Measurements from ENCODE around the gene ATP5ME.

The ATP5ME gene

GRCh38 chr4:717601-718320, 43.7 kb upstream of the ATP5ME start:
- TF ChIP-seq CTCF (IDR thresholded peaks at IDR 0.05; ENCODE audit: insufficient read depth, low read length) (no peak), SPI1 (IDR thresholded peaks at IDR 0.05; ENCODE audit: borderline replicate concordance, low read depth) (no peak), POLR2AphosphoS5 (IDR thresholded peaks at IDR 0.05; ENCODE audit: low read depth) (no peak), GABPA (IDR thresholded peaks at IDR 0.05; ENCODE audit: low read depth) (no peak), REST (IDR thresholded peaks at IDR 0.05; ENCODE audit: insufficient replicate concordance, low read depth) (no peak)
- no peak overlapping the region for H3K27ac ChIP-seq (replicated peaks)

DNA sequence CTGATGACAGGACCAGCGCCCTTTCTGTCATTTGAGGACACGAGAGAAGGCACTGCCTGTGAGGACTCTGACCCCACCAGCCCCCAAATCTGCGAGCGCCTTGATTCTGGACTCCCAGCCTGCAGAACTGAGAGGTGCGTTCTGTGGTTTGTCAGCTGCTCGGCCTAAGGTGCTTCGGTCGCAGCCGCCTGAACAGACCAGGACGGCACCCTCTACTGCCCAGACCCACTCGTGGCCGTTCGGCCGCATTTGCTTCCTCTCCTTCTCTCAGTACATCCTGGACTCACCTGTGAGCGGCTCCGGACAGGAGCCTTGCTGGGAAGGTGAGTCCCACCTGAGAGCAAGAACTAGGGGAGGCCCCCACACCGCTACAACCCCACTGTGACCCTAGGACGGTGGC, 40.0 kb upstream of the ATP5ME start:
- Histone ChIP-seq H3K27me3 (ENCODE audit: insufficient read depth, poor library complexity, severe bottlenecking) (no peaks in the 10 kb centered on the region), H3K4me3 (replicated peaks; ENCODE audit: insufficient read depth, low read length) (no peak overlapping the region), H3K27ac (replicated peaks) (no peak overlapping the region)
- DNase-seq (ENCODE audit: low read depth in 1 of 2, low spot score in 1 of 2) = no peak
- TF ChIP-seq CTCF (IDR thresholded peaks at IDR 0.05; ENCODE audit: insufficient read depth, low read length) (no peak), REST (IDR thresholded peaks at IDR 0.05; ENCODE audit: insufficient replicate concordance, low read depth) (no peak), SPI1 (IDR thresholded peaks at IDR 0.05; ENCODE audit: borderline replicate concordance, low read depth) (no peak), GABPA (IDR thresholded peaks at IDR 0.05; ENCODE audit: low read depth) (no peak), POLR2AphosphoS5 (IDR thresholded peaks at IDR 0.05; ENCODE audit: low read depth) (no peak)

More at GRCh38 chr4:717601-718320, 43.7 kb upstream of the ATP5ME start:
- Histone ChIP-seq H3K4me3 (replicated peaks; ENCODE audit: insufficient read depth, low read length) (no peak overlapping the region), H3K27me3 (ENCODE audit: insufficient read depth, poor library complexity, severe bottlenecking) (no peaks in the 10 kb centered on the region)
- no peak for DNase-seq (ENCODE audit: low read depth in 1 of 2, low spot score in 1 of 2)

GRCh38 chr4:712916-713632, 39.0 kb upstream of the ATP5ME start:
- no peaks in the 10 kb centered on the region for H3K27me3 ChIP-seq (ENCODE audit: insufficient read depth, poor library complexity, severe bottlenecking)
- H3K4me3 ChIP-seq (replicated peaks; ENCODE audit: insufficient read depth, low read length) = no peak overlapping the region
- no peak for TF ChIP-seq SPI1 (IDR thresholded peaks at IDR 0.05; ENCODE audit: borderline replicate concordance, low read depth)
- TF ChIP-seq POLR2AphosphoS5 (IDR thresholded peaks at IDR 0.05; ENCODE audit: low read depth) = no peak
- no peak for TF ChIP-seq CTCF (IDR thresholded peaks at IDR 0.05; ENCODE audit: insufficient read depth, low read length)
- no peak for TF ChIP-seq GABPA (IDR thresholded peaks at IDR 0.05; ENCODE audit: low read depth)
- TF ChIP-seq REST (IDR thresholded peaks at IDR 0.05; ENCODE audit: insufficient replicate concordance, low read depth) = no peak
- no peak for DNase-seq (ENCODE audit: low read depth in 1 of 2, low spot score in 1 of 2)
- H3K27ac ChIP-seq (replicated peaks) = no peak overlapping the region
